ENCODE results near the gene ENDOV.

ENDOV gene

GRCh38 chr17:80388175-80388574 lies 26.8 kb upstream of the ENDOV start:
- H3K27me3 ChIP-seq (replicated peaks): no peaks in the 10 kb centered on the region
- no peak for DNase-seq
- H3K36me3 ChIP-seq (replicated peaks): peaks cover 58% of the 10 kb centered on the region
- no peak overlapping the region for H3K27ac ChIP-seq
- in situ Hi-C loops (cut with HindIII; ENCODE audit: low pct_ligation_motif_present, low sequenced_read_pairs): no loop called here
- TF ChIP-seq CTCF (IDR thresholded peaks at IDR 0.05; ENCODE audit: low read depth, low read length, missing control alignments): no peak
- H3K4me3 ChIP-seq (ENCODE audit: low read depth, low read length): no peak overlapping the region

DNA sequence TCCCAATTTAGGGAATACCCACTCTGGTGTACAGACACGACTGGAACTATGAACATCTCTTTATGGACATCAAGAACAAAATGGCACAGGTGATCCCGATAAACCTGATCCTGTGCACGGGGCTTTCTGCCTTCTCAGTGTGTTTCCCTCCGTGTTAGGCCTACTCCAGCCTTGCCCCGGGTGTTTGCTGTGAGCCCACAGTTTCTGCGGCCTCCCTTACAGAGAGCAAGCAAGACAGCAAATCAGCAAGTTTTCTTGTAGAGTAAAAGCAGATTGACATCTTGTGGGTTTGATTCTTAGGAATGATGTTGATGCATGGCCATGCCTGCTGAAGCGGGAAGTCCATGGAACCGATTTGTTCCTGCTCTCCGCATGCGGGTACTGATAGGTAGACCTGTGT lies 26.4 kb upstream of the ENDOV start:
- Histone ChIP-seq H3K27ac (no peak overlapping the region), H3K4me3 (ENCODE audit: low read depth, low read length) (no peak overlapping the region), H3K27me3 (replicated peaks) (no peaks in the 10 kb centered on the region), H3K36me3 (replicated peaks) (peaks cover 57% of the 10 kb centered on the region)
- no peak for TF ChIP-seq CTCF (IDR thresholded peaks at IDR 0.05; ENCODE audit: low read depth, low read length, missing control alignments)
- DNase-seq: no peak
- in situ Hi-C loops (cut with HindIII; ENCODE audit: low pct_ligation_motif_present, low sequenced_read_pairs): no loop called here

DNA sequence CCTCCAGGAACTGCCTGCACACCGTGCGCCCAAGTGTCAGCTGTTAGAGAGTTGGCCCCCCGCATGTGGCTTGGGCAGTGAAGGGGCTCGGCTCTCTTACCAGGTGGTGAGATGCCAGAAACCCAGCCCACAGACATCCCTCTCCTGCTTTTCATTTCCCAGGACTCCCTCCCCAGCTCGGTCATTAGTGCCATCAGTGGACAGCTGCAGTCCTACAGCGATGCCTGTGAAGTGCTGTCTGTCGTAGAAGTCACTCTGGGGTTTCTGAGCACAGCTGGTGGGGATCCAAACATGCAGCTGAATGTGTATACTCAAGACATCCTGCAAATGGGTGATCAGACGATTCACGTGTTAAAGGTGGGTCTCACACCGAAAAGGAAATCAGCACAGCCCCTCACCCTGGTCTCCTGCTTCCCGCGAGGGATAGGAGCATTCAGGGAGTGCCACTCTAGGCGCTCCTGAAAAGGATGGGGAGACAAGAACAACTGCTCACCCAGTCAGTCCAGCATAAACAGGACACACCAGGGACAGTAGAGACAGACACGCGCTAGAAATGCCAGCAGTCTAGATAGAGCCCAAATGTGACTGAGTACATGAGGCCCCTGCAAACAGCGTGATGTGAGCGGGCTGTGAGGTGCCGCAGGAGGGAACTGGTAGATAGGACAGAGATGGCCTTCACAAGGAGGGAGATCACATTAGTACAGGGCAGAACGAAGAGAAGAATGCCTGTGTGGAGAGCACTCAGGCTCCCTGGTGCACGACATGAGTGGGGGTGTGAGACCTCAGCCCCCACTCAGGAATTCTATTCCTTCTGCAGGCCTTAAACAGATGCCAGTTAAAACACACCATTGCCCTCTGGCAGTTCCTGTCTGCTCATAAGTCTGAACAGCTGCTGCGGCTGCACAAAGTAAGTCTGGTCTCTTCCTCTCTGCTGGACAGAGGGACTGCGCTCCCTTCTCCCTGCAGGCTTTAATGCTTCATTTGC lies 25.7 kb upstream of the ENDOV start:
- Histone ChIP-seq H3K36me3 (replicated peaks) (peaks cover 55% of the 10 kb centered on the region), H3K4me3 (ENCODE audit: low read depth, low read length) (no peak overlapping the region), H3K27ac (no peak overlapping the region), H3K27me3 (replicated peaks) (no peaks in the 10 kb centered on the region)
- in situ Hi-C loops (cut with HindIII; ENCODE audit: low pct_ligation_motif_present, low sequenced_read_pairs): no loop called here
- TF ChIP-seq CTCF (IDR thresholded peaks at IDR 0.05; ENCODE audit: low read depth, low read length, missing control alignments): no peak
- no peak for DNase-seq

DNA sequence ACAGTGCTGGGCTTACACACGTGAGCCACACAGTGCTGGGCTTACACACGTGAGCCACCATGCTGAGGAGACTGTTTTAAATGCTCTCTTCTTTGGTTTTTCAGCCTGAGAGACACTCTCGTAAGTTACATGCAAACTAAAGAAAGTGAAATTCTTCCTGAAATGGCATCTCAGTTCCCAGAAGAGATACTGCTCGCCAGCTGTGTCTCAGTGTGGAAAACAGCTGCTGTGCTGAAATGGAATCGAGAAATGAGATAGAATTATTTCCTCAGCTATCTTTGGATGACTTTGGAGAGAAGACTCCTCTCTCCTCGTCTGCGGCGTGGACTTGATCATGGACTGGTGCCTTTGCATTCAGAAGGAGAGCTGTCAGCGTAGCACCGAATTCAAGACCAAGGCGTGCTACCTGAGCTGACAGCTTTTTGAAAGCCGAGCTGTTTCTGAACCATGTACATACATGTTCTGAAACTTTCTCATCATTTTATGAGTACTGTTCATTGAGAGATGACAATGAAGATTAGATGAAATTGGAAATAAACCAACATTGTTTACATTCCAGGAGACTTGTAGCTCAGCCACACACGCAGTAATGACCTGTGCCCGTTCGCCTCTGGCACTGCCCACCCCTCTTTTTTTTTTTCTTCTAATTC lies 21.6 kb upstream of the ENDOV start:
- no peak overlapping the region for H3K4me3 ChIP-seq (ENCODE audit: low read depth, low read length)
- no peaks in the 10 kb centered on the region for H3K27me3 ChIP-seq (replicated peaks)
- no peak overlapping the region for H3K27ac ChIP-seq
- no peak for DNase-seq
- no peak for TF ChIP-seq CTCF (IDR thresholded peaks at IDR 0.05; ENCODE audit: low read depth, low read length, missing control alignments)
- in situ Hi-C loops (cut with HindIII; ENCODE audit: low pct_ligation_motif_present, low sequenced_read_pairs): no loop called here
- peaks cover 30% of the 10 kb centered on the region for H3K36me3 ChIP-seq (replicated peaks)

DNA sequence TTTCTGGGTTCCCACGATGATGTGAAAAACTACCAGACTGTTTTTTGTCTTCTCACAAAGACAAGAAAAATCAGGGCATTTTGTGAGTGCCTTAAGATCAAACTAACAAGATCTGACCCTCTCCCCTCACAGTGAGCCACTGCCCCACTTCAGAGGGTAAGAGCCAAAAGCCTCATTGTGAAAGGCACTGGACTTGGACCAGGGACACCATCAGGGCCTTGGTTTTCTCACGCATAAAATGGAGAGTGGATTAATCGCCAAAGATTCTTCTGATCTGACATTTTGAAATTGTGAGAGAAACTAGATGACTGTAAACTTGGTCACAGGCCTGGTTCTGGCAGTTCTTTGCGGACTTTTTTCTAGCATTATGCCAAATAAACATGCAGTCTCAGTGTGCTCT lies 21.0 kb upstream of the ENDOV start:
- no peak for TF ChIP-seq CTCF (IDR thresholded peaks at IDR 0.05; ENCODE audit: low read depth, low read length, missing control alignments)
- in situ Hi-C loops (cut with HindIII; ENCODE audit: low pct_ligation_motif_present, low sequenced_read_pairs): no loop called here
- H3K27me3 ChIP-seq (replicated peaks): no peaks in the 10 kb centered on the region
- no peak overlapping the region for H3K27ac ChIP-seq
- DNase-seq: no peak
- H3K4me3 ChIP-seq (ENCODE audit: low read depth, low read length): no peak overlapping the region
- peaks cover 24% of the 10 kb centered on the region for H3K36me3 ChIP-seq (replicated peaks)

Measured in brain microvascular endothelial cell (primary cell).